Ureter (tissue), 1 donor: Measurements from ENCODE around the gene LSM12. TPM values are rescaled to one million over a fixed set of nuclear protein-coding genes. Genes with fewer than 3 reads are reported as not detected.

ENCODE experiments used
- DNase-seq: peaks from one replicate; pipeline ENCODE4 v3.0.0-alpha.2; 2020; ENCODE audit warnings: low spot score
- total RNA-seq: library from RNA; stranded (reverse); gene quantifications from one replicate; pipeline ENCODE4 v1.2.4, GENCODE V29; 2023
- donor health status: DM: yes; HTN: yes; CAD: no.

The LSM12 gene
- total RNA-seq, 1 donor from 2014 or later = 62.5 TPM

DNA sequence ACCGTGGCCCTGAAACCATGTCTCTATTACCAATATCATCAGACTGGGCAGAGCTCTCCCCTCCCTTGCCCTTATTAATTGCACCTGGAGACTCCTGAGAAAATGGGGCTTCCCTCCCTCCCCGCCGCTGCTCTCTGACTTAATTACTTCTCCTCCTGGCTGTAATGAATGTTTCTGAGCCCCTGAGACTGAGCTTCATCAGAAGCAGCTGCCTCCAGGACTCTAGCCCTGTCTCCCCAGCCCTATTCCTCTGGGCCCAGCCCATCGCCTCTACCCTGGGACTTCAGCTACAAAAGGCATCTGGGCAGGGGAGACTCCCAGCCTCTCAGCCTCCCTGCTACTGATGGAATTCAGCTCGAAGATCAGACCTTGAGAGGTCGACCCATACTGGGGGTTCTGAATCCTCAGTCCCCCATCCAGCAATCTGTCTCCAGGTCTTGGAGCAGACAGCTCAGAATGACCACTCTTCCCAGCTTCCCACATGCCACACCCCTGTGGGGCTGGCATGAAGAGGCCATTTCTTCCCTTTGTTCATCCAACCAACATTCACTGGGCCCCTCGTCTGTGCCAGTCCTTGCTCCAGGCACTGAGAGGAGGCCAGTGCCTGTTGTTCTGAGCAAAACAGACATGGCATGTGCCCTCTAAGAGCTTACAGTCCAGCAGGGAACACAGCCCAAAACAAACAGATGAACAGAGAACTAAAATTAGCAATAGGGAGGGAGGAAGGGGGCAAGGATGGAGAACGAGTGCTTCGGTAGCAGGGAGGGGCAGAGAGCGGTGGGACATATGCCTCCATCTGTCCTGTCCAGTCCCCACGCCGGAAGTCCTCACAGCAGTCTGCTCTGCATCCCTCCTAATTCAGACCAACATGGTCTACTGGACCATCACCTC lies 79.1 kb downstream of the LSM12 start:
- DNase-seq = no peak

- no peak for DNase-seq
Measured at GRCh38 chr17:43986225-43986981, 80.1 kb downstream of the LSM12 start.

- no peak for DNase-seq
Measured at GRCh38 chr17:43984521-43984920, 82.0 kb downstream of the LSM12 start.

Other genes with a start within 250 kb of the LSM12 start
- gene MPP3, start 233.5 kb downstream of the LSM12 start, total RNA-seq = 11.8 TPM
- 1.4 TPM for gene CD300LG, start 219.5 kb downstream of the LSM12 start, total RNA-seq
- 9.8 TPM for gene MPP2, start 159.1 kb downstream of the LSM12 start, total RNA-seq
- gene PPY, start 124.2 kb downstream of the LSM12 start, total RNA-seq = not detected
- gene PYY, start 112.7 kb downstream of the LSM12 start, total RNA-seq = not detected
- gene NAGS, start 62.0 kb downstream of the LSM12 start, total RNA-seq = 2.2 TPM
- 20.3 TPM for gene TMEM101, start 51.7 kb downstream of the LSM12 start, total RNA-seq
- 76.2 TPM for gene G6PC3, start 4.1 kb upstream of the LSM12 start, total RNA-seq
- gene HDAC5, start 57.0 kb upstream of the LSM12 start, total RNA-seq = 36.3 TPM
- 1.3 TPM for gene HROB, start 75.3 kb upstream of the LSM12 start, total RNA-seq
- 0.36 TPM for gene ASB16, start 104.0 kb upstream of the LSM12 start, total RNA-seq
- gene TMUB2, start 120.3 kb upstream of the LSM12 start, total RNA-seq = 41.4 TPM
- gene ATXN7L3, start 133.2 kb upstream of the LSM12 start, total RNA-seq = 66.7 TPM
- 108 TPM for gene UBTF, start 153.0 kb upstream of the LSM12 start, total RNA-seq
- 0.08 TPM for gene SLC4A1, start 201.5 kb upstream of the LSM12 start, total RNA-seq
- 1.3 TPM for gene RUNDC3A, start 241.9 kb upstream of the LSM12 start, total RNA-seq